ENCODE measurements around the gene KCNJ11.

- no peak for TF ChIP-seq CTCF (IDR thresholded peaks at IDR 0.05)
- TF ChIP-seq POLR2A (IDR thresholded peaks at IDR 0.05) = no peak
Observed at GRCh38 chr11:17414317-17414737, 25.9 kb upstream of the KCNJ11 start.
